ENCODE results near the gene SGTB. TPM values are rescaled to one million over a fixed set of nuclear protein-coding genes. Genes with fewer than 3 reads are reported as not detected.
A peak's percentile ranks its signal among the peaks of the same experiment; 100 is the strongest.

Gene SGTB
- 9.3 and 9.6 TPM in 2 replicates for polyA plus RNA-seq
- 20.9 and 25.4 TPM in 2 replicates for polyA minus RNA-seq

GRCh38 chr5:65721720-65722574, at the start of gene SGTB, which contains the start of gene NLN:
Gene SGTB, minus strand, starts transcription at chr5:65722109. Its CDS starts 1,302 bp downstream, at chr5:65720807.
Gene NLN, plus strand, starts transcription at chr5:65722205. Its CDS starts 169 bp downstream, at chr5:65722374.
- Histone ChIP-seq H3K79me2 (replicated peaks; ENCODE audit: insufficient read depth, low read length) (peaks cover 34% of the 10 kb centered on the region), H3K9me3 (ENCODE audit: low read length) (no peaks in the 10 kb centered on the region), H3K4me2 (ENCODE audit: low read length) (peak within 1 kb of the TSS; percentile 81), H3K9me2 (ENCODE audit: insufficient read depth, low read length) (no peaks in the 10 kb centered on the region), H3K27ac (ENCODE audit: low read length) (peak within 1 kb of the TSS; percentile 58), H3K9ac (ENCODE audit: low read length) (peak within 1 kb of the TSS; percentile 74), H4K20me1 (ENCODE audit: insufficient read depth) (no peaks in the 10 kb centered on the region), H3F3A (ENCODE audit: insufficient read depth, low read length, poor library complexity, severe bottlenecking) (no peaks in the 10 kb centered on the region), H3K36me3 (ENCODE audit: insufficient read depth, low read length) (peaks cover 4% of the 10 kb centered on the region), H3K27me3 (ENCODE audit: insufficient read depth, low read depth, low read length) (no peaks in the 10 kb centered on the region), H3K4me3 (ENCODE audit: low read length) (peak within 1 kb of the TSS; percentile 96), H2AFZ (ENCODE audit: low read depth, low read length) (peak within 1 kb of the TSS; percentile 95)
- peak; percentile 12 for TF ChIP-seq REST (IDR thresholded peaks at IDR 0.05; ENCODE audit: borderline replicate concordance)
- peak; percentile 23 for TF ChIP-seq RAD21 (conservative IDR thresholded peaks at IDR 0.05)
- TF ChIP-seq EZH2 (IDR thresholded peaks at IDR 0.05; ENCODE audit: borderline replicate concordance, insufficient read depth, low read length, poor library complexity, severe bottlenecking): no peak
- TF ChIP-seq MXI1 (conservative IDR thresholded peaks at IDR 0.05; ENCODE audit: poor library complexity, severe bottlenecking): peak; percentile 93

GRCh38 chr5:65771266-65771665, 49.4 kb upstream of the SGTB start:
- Histone ChIP-seq H4K20me1 (ENCODE audit: insufficient read depth) (no peaks in the 10 kb centered on the region), H3K27me3 (ENCODE audit: insufficient read depth, low read depth, low read length) (no peaks in the 10 kb centered on the region), H3K4me2 (ENCODE audit: low read length) (no peak overlapping the region), H3K36me3 (ENCODE audit: insufficient read depth, low read length) (peaks cover 4% of the 10 kb centered on the region), H3F3A (ENCODE audit: insufficient read depth, low read length, poor library complexity, severe bottlenecking) (no peaks in the 10 kb centered on the region), H2AFZ (ENCODE audit: low read depth, low read length) (no peak overlapping the region), H3K9me2 (ENCODE audit: insufficient read depth, low read length) (no peaks in the 10 kb centered on the region), H3K9me3 (ENCODE audit: low read length) (no peaks in the 10 kb centered on the region), H3K4me3 (ENCODE audit: low read length) (no peak overlapping the region), H3K9ac (ENCODE audit: low read length) (no peak overlapping the region), H3K79me2 (replicated peaks; ENCODE audit: insufficient read depth, low read length) (no peaks in the 10 kb centered on the region), H3K27ac (ENCODE audit: low read length) (no peak overlapping the region)
- TF ChIP-seq EP300 (conservative IDR thresholded peaks at IDR 0.05; ENCODE audit: poor library complexity, severe bottlenecking) (no peak), RAD21 (conservative IDR thresholded peaks at IDR 0.05) (no peak), SMC3 (conservative IDR thresholded peaks at IDR 0.05; ENCODE audit: poor library complexity) (no peak), MXI1 (conservative IDR thresholded peaks at IDR 0.05; ENCODE audit: poor library complexity, severe bottlenecking) (no peak), REST (IDR thresholded peaks at IDR 0.05; ENCODE audit: borderline replicate concordance) (no peak), CTCF (IDR thresholded peaks at IDR 0.05; ENCODE audit: poor library complexity, severe bottlenecking) (no peak), POLR2AphosphoS5 (IDR thresholded peaks at IDR 0.05) (no peak), TAF1 (IDR thresholded peaks at IDR 0.05; ENCODE audit: low read depth) (no peak), EZH2 (IDR thresholded peaks at IDR 0.05; ENCODE audit: borderline replicate concordance, insufficient read depth, low read length, poor library complexity, severe bottlenecking) (no peak)
